OCI-LY7 (cell line): Measurements from ENCODE around the gene HDAC4.

ENCODE experiments used
- CTCF ChIP-seq: fragments of 200-600 bp; sonication (generic); conservative IDR thresholded peaks from 2 replicates; pipeline ENCODE4 v1.5.1; 2014; ENCODE audit warnings: mild to moderate bottlenecking, antibody characterized with exemption, low read length, moderate library complexity, mixed read lengths
- EZH2phosphoT487 ChIP-seq: fragments of 200-600 bp; sonication (generic); IDR thresholded peaks from 2 replicates; pipeline ENCODE4 v1.6.1; 2018; ENCODE audit warnings: low read depth, borderline replicate concordance, mild to moderate bottlenecking, mixed run types, antibody characterized with exemption, low read length, moderate library complexity, mixed read lengths

GRCh38 chr2:239245107-239245506 is 155.7 kb downstream of the HDAC4 start:
- TF ChIP-seq CTCF, result no peak
- no peak for TF ChIP-seq EZH2phosphoT487
